ENCODE measurements around the gene SLC25A21. TPM values are rescaled to one million over a fixed set of nuclear protein-coding genes. Genes with fewer than 3 reads are reported as not detected.

The SLC25A21 gene
- total and polyA plus RNA-seq, 7 experiments from 2014 or later = not detected

DNA sequence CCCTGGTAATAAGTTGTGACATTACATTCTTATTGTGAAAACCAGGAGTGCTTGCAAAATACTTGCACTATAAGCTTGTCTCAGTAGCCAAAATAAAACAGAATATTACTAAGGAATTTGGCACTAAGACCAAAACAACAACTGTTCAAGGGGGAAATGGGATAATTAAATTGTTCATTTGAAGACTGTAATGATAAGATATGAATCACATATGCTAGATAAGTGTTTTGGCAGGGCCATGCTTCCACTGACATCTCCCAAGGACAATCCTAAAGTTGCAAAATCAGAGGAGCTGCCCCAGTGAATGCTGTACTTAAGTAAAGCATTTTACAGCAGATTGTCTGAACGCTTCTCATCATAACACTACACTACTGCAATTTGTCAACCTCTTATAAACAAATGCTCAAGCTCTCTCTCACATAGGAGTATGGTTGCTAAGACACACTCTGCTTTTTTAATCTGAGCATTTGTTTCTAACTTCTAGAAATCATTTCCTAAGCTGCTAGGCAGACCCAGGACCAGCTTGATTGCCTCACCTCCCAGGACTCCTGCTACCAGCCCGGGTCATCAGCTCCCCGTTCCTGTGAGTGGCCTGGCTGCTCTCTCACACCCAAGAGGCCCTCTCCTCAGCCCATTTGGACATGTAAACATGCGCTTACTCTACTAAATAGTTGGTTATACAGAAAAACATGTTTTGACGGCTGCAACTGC lies 319.3 kb downstream of the SLC25A21 start:
- intact Hi-C loops (cut with micrococcal nuclease) = no loop called here
- H3K27ac Mint-ChIP-seq = no peak overlapping the region
- POLR2A ChIA-PET = no interaction called here

GRCh38 chr14:36848213-36848612 lies 324.2 kb downstream of the SLC25A21 start:
- H3K4me1 ChIP-seq (ENCODE audit: control insufficient read depth in 2 of 2, insufficient read depth in 2 of 2, low read length in 2 of 2) = no peaks in the 10 kb centered on the region
- Mint-ChIP-seq H3K4me1 (no peaks in the 10 kb centered on the region), H3K27ac (no peak overlapping the region), H3K36me3 (no peaks in the 10 kb centered on the region), H3K27me3 (no peaks in the 10 kb centered on the region), H3K9me3 (peaks cover 0 to 5% (median 0%) of the 10 kb centered on the region in 11 donors), H3K4me3 (no peak overlapping the region)
- no peaks in the 10 kb centered on the region for H3K27me3 ChIP-seq (ENCODE audit: control insufficient read depth in 2 of 2, insufficient read depth in 2 of 2, low read length in 2 of 2)
- no peaks in the 10 kb centered on the region for H3K9me3 ChIP-seq (ENCODE audit: control insufficient read depth in 2 of 3, low read length in 3 of 3)
- H3K36me3 ChIP-seq (ENCODE audit: control insufficient read depth in 2 of 3, insufficient read depth in 3 of 3, low read length in 3 of 3) = no peaks in the 10 kb centered on the region
- POLR2A ChIA-PET = no interaction called here
- DNase-seq = no peak
- intact Hi-C loops (cut with micrococcal nuclease) = no loop called here
- ATAC-seq = no peak
- CTCF ChIA-PET = no interaction called here
- H3K27ac ChIP-seq (ENCODE audit: low read depth, low read length) = no peak overlapping the region
- no peak overlapping the region for H3K4me3 ChIP-seq (ENCODE audit: low read length)

More for the DNA sequence above, 319.3 kb downstream of the SLC25A21 start:
- no peaks in the 10 kb centered on the region for H3K36me3 Mint-ChIP-seq
- H3K4me3 Mint-ChIP-seq = no peak overlapping the region
- H3K27me3 ChIP-seq (ENCODE audit: control insufficient read depth in 2 of 2, insufficient read depth in 2 of 2, low read length in 2 of 2) = no peaks in the 10 kb centered on the region
- H3K4me1 ChIP-seq (ENCODE audit: control insufficient read depth in 2 of 2, insufficient read depth in 2 of 2, low read length in 2 of 2) = no peaks in the 10 kb centered on the region
- no peak overlapping the region for H3K4me3 ChIP-seq (ENCODE audit: low read length)
- ATAC-seq (no peak), DNase-seq (no peak)
- H3K9me3 Mint-ChIP-seq = peaks cover 0 to 8% (median 0%) of the 10 kb centered on the region in 11 donors
- H3K36me3 ChIP-seq (ENCODE audit: control insufficient read depth in 2 of 3, insufficient read depth in 3 of 3, low read length in 3 of 3) = no peaks in the 10 kb centered on the region
- no peak overlapping the region for H3K27ac ChIP-seq (ENCODE audit: low read depth, low read length)
- H3K4me1 Mint-ChIP-seq = no peaks in the 10 kb centered on the region
- peaks cover 0 to 9% (median 0%) of the 10 kb centered on the region in 5 donors for H3K27me3 Mint-ChIP-seq
- CTCF ChIA-PET = no interaction called here
- H3K9me3 ChIP-seq (ENCODE audit: control insufficient read depth in 2 of 3, low read length in 3 of 3) = no peaks in the 10 kb centered on the region

DNA sequence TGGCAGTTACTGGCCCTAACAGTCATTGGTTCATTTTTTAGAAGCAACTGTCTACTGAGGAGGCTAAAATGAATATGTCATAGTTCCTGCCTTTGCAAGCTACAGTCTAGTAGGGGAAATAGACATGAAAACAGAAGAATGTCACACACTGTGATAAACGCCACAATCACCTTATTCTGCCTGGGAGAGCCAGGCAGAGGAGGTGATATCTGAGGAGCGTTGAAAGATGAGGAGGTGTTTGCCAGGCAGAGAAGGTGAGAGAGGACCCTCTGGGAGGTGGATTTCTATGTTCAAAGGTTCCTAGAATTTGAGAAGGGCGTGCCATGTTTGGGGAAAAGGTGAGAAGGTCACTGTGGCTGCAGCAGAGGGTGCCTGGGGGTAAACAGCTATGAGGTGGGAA lies 325.0 kb downstream of the SLC25A21 start:
- H3K27ac Mint-ChIP-seq = no peak overlapping the region

DNA sequence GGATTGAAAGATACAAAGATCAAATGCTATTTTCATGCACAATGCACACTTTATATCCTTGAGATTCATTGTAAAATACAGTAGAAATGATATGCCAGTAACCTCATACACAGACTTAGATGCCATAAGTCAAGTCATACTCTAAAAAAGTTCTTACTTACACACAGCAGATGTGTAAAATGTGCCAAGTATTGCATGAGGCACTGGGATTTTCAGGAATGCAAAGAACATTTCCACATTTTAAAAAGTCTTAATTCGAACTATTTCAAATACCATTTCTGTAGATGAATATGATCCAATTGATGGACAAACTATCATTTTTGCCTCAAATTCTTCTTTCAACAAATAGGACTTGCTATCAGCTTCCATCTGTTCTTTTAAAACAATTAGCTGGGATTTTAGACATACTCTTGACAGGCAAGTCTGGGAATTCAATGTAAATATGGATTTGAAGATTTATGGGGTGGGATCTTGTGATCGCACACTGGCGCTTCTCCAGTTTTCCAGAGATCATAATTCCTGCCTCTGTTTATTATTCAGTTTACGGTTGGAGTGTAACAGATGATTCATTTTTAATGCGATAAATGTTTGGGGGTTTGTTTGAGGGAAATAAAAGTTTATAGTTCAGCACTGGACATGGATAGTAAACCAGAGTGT lies 326.9 kb downstream of the SLC25A21 start:
- no peak for ATAC-seq

More for the DNA sequence above, 325.0 kb downstream of the SLC25A21 start:
- ChIA-PET POLR2A (no interaction called here), CTCF (no interaction called here)
- ATAC-seq (no peak), DNase-seq (no peak)
- H3K4me1 Mint-ChIP-seq = no peaks in the 10 kb centered on the region
- no peak overlapping the region for H3K4me3 Mint-ChIP-seq
- Histone ChIP-seq H3K4me3 (ENCODE audit: low read length) (no peak overlapping the region), H3K9me3 (ENCODE audit: control insufficient read depth in 2 of 3, low read length in 3 of 3) (no peaks in the 10 kb centered on the region), H3K27me3 (ENCODE audit: control insufficient read depth in 2 of 2, insufficient read depth in 2 of 2, low read length in 2 of 2) (no peaks in the 10 kb centered on the region), H3K36me3 (ENCODE audit: control insufficient read depth in 2 of 3, insufficient read depth in 3 of 3, low read length in 3 of 3) (no peaks in the 10 kb centered on the region), H3K4me1 (ENCODE audit: control insufficient read depth in 2 of 2, insufficient read depth in 2 of 2, low read length in 2 of 2) (no peaks in the 10 kb centered on the region), H3K27ac (ENCODE audit: low read depth, low read length) (no peak overlapping the region)
- H3K36me3 Mint-ChIP-seq = no peaks in the 10 kb centered on the region
- H3K9me3 Mint-ChIP-seq = peaks cover 0 to 5% (median 0%) of the 10 kb centered on the region in 11 donors
- H3K27me3 Mint-ChIP-seq = no peaks in the 10 kb centered on the region
- intact Hi-C loops (cut with micrococcal nuclease) = no loop called here

GRCh38 chr14:36844443-36845195 lies 327.8 kb downstream of the SLC25A21 start:
- intact Hi-C loops (cut with micrococcal nuclease) = no loop called here
- no peak overlapping the region for H3K4me3 ChIP-seq (ENCODE audit: low read length)
- no peak overlapping the region for H3K27ac Mint-ChIP-seq
- DNase-seq (no peak), ATAC-seq (no peak)
- no peaks in the 10 kb centered on the region for H3K27me3 Mint-ChIP-seq
- H3K9me3 ChIP-seq (ENCODE audit: control insufficient read depth in 2 of 3, low read length in 3 of 3) = no peaks in the 10 kb centered on the region
- no peaks in the 10 kb centered on the region for H3K4me1 ChIP-seq (ENCODE audit: control insufficient read depth in 2 of 2, insufficient read depth in 2 of 2, low read length in 2 of 2)
- H3K36me3 ChIP-seq (ENCODE audit: control insufficient read depth in 2 of 3, insufficient read depth in 3 of 3, low read length in 3 of 3) = no peaks in the 10 kb centered on the region
- H3K9me3 Mint-ChIP-seq = peaks cover 0 to 4% (median 0%) of the 10 kb centered on the region in 11 donors
- no peak overlapping the region for H3K27ac ChIP-seq (ENCODE audit: low read depth, low read length)
- no peak overlapping the region for H3K4me3 Mint-ChIP-seq
- no peaks in the 10 kb centered on the region for H3K36me3 Mint-ChIP-seq
- CTCF ChIA-PET = no interaction called here
- H3K4me1 Mint-ChIP-seq = no peaks in the 10 kb centered on the region
- H3K27me3 ChIP-seq (ENCODE audit: control insufficient read depth in 2 of 2, insufficient read depth in 2 of 2, low read length in 2 of 2) = no peaks in the 10 kb centered on the region
- POLR2A ChIA-PET = no interaction called here

More for the DNA sequence above, 326.9 kb downstream of the SLC25A21 start:
- intact Hi-C loops (cut with micrococcal nuclease) = no loop called here
- Histone ChIP-seq H3K4me1 (ENCODE audit: control insufficient read depth in 2 of 2, insufficient read depth in 2 of 2, low read length in 2 of 2) (no peaks in the 10 kb centered on the region), H3K4me3 (ENCODE audit: low read length) (no peak overlapping the region), H3K27me3 (ENCODE audit: control insufficient read depth in 2 of 2, insufficient read depth in 2 of 2, low read length in 2 of 2) (no peaks in the 10 kb centered on the region), H3K36me3 (ENCODE audit: control insufficient read depth in 2 of 3, insufficient read depth in 3 of 3, low read length in 3 of 3) (no peaks in the 10 kb centered on the region), H3K27ac (ENCODE audit: low read depth, low read length) (no peak overlapping the region), H3K9me3 (ENCODE audit: control insufficient read depth in 2 of 3, low read length in 3 of 3) (no peaks in the 10 kb centered on the region)
- Mint-ChIP-seq H3K9me3 (peaks cover 0 to 4% (median 0%) of the 10 kb centered on the region in 11 donors), H3K27me3 (no peaks in the 10 kb centered on the region), H3K27ac (no peak overlapping the region), H3K4me3 (no peak overlapping the region), H3K4me1 (no peaks in the 10 kb centered on the region), H3K36me3 (no peaks in the 10 kb centered on the region)
- no peak for DNase-seq
- POLR2A ChIA-PET = no interaction called here
- CTCF ChIA-PET = no interaction called here

DNA sequence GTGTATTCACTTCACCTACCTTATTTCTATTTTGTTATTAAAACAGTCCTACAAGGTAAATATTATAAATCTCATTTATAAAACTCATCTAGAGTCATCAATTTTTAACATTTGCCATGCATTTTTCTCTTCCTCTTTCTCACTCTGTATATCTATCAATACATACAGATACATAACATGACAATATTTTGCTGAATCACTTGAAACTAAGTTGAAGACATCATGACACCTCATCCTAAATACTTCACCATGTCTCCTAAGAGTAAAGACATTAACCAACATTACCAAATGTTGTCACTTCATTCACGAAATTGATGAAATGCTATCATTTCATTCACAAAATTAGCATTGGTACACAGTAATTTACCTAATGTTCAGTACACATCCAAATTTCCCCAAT lies 329.0 kb downstream of the SLC25A21 start:
- H3K9me3 ChIP-seq (ENCODE audit: control insufficient read depth in 2 of 3, low read length in 3 of 3) = no peaks in the 10 kb centered on the region
- no peak overlapping the region for H3K27ac ChIP-seq (ENCODE audit: low read depth, low read length)
- Mint-ChIP-seq H3K27me3 (no peaks in the 10 kb centered on the region), H3K9me3 (peaks cover 0 to 4% (median 0%) of the 10 kb centered on the region in 11 donors), H3K27ac (no peak overlapping the region), H3K4me1 (no peaks in the 10 kb centered on the region), H3K36me3 (no peaks in the 10 kb centered on the region), H3K4me3 (no peak overlapping the region)
- ChIA-PET CTCF (no interaction called here), POLR2A (no interaction called here)
- no peaks in the 10 kb centered on the region for H3K27me3 ChIP-seq (ENCODE audit: control insufficient read depth in 2 of 2, insufficient read depth in 2 of 2, low read length in 2 of 2)
- DNase-seq (no peak), ATAC-seq (no peak)
- intact Hi-C loops (cut with micrococcal nuclease) = no loop called here
- H3K4me3 ChIP-seq (ENCODE audit: low read length) = no peak overlapping the region
- H3K36me3 ChIP-seq (ENCODE audit: control insufficient read depth in 2 of 3, insufficient read depth in 3 of 3, low read length in 3 of 3) = no peaks in the 10 kb centered on the region
- H3K4me1 ChIP-seq (ENCODE audit: control insufficient read depth in 2 of 2, insufficient read depth in 2 of 2, low read length in 2 of 2) = no peaks in the 10 kb centered on the region

All from naive thymus-derived CD4-positive, alpha-beta T cell (primary cell).